PC-9 (cell line): ENCODE results near the gene NAGPA. TPM values are rescaled to one million over a fixed set of nuclear protein-coding genes. Genes with fewer than 3 reads are reported as not detected.

Experiments
- BruUV-seq: library from RNA; stranded (reverse); fragments of 400-500 nt; replicated peaks from 2 replicates; lab custom pipeline; 2021; lab: Mats Ljungman, UMichigan
- CTCF ChIA-PET: fragments of 300-600 bp; sonication (Branson Sonifier 250); formaldehyde crosslinking; loops from one replicate; lab custom pipeline; 2022; ENCODE audit warnings: antibody characterized with exemption; lab: Charles Lee
- POLR2A ChIA-PET: fragments of 300-600 bp; sonication (Branson Sonifier 250); formaldehyde crosslinking; loops from one replicate; lab custom pipeline; 2022; ENCODE audit warnings: antibody characterized with exemption; ENCODE audit not compliant: unreplicated experiment; lab: Charles Lee
- DNase-seq, 2 experiments: peaks; one replicate each; pipeline versions ENCODE4 v3.0.0 to v3.0.0-alpha.2; 2015 to 2022; ENCODE audit warnings: mixed read lengths in 1 of 2
- H2AFZ ChIP-seq: fragments of 200-600 bp; sonication (generic); 2 replicates; pipeline ENCODE4 v1.8.1; 2017; ENCODE audit warnings: antibody characterized with exemption
- H3F3A ChIP-seq: fragments of 200-600 bp; sonication (generic); 2 replicates; pipeline ENCODE4 v1.8.1; 2017; ENCODE audit warnings: antibody characterized with exemption, mild to moderate bottlenecking, low read depth; ENCODE audit not compliant: insufficient read depth
- H3K27ac ChIP-seq: fragments of 200-600 bp; sonication (generic); 2 replicates; pipeline ENCODE4 v1.6.1; 2016; ENCODE audit warnings: mixed run types
- H3K27me3 ChIP-seq: fragments of 200-600 bp; sonication (generic); 2 replicates; pipeline ENCODE4 v1.6.1; 2016; ENCODE audit warnings: low read depth, mixed run types; ENCODE audit not compliant: insufficient read depth
- H3K36me3 ChIP-seq: fragments of 200-600 bp; sonication (generic); 2 replicates; pipeline ENCODE4 v1.6.1; 2016; ENCODE audit warnings: low read depth, mixed run types
- H3K4me1 ChIP-seq: fragments of 200-600 bp; sonication (generic); replicated peaks from 2 replicates; pipeline ENCODE4 v1.6.1; 2016; ENCODE audit warnings: mixed run types; ENCODE audit not compliant: insufficient read depth
- H3K4me2 ChIP-seq: fragments of 200-600 bp; sonication (generic); 2 replicates; pipeline ENCODE4 v1.6.1; 2017; ENCODE audit warnings: mixed run types
- H3K4me3 ChIP-seq: fragments of 200-600 bp; sonication (generic); 2 replicates; pipeline ENCODE4 v1.6.1; 2016; ENCODE audit warnings: mixed run types
- H3K79me2 ChIP-seq: fragments of 200-600 bp; sonication (generic); 2 replicates; pipeline ENCODE4 v1.6.1; 2017; ENCODE audit warnings: low read depth, mixed run types
- H3K9me2 ChIP-seq: fragments of 200-600 bp; sonication (generic); 2 replicates; pipeline ENCODE4 v1.8.1; 2017; ENCODE audit warnings: mild to moderate bottlenecking; ENCODE audit not compliant: insufficient read depth
- H3K9me3 ChIP-seq: fragments of 200-600 bp; sonication (generic); 2 replicates; pipeline ENCODE4 v1.8.1; 2016; ENCODE audit warnings: low read depth; ENCODE audit not compliant: insufficient read depth
- H4K20me1 ChIP-seq: fragments of 200-600 bp; sonication (generic); 2 replicates; pipeline ENCODE4 v1.8.1; 2017; ENCODE audit not compliant: insufficient read depth
- CTCF ChIP-seq: fragments of 200-600 bp; sonication (generic); conservative IDR thresholded peaks from 2 replicates; pipeline ENCODE4 v1.6.1; 2017; ENCODE audit warnings: mixed run types, antibody characterized with exemption, mild to moderate bottlenecking, moderate library complexity
- EZH2 ChIP-seq: fragments of 200-600 bp; sonication (generic); IDR thresholded peaks from 2 replicates; pipeline ENCODE4 v1.8.0; 2017; ENCODE audit warnings: antibody characterized with exemption, low read depth
- intact Hi-C: fragments of 100-400 bp; cut with micrococcal nuclease; formaldehyde crosslinking; loops from one replicate; pipeline ENCODE4 v1.10.0; 2022; ENCODE audit not compliant: unreplicated experiment
- total RNA-seq: library from RNA; stranded (reverse); gene quantifications from 2 replicates; pipeline ENCODE4 v1.2.3, GENCODE V29; 2021

The NAGPA gene
- total RNA-seq, 1 experiment from 2014 or later = 20.6 TPM

- Histone ChIP-seq H3K79me2 (no peaks in the 10 kb centered on the region), H4K20me1 (no peaks in the 10 kb centered on the region), H3K27me3 (peaks cover 43% of the 10 kb centered on the region), H3F3A (no peaks in the 10 kb centered on the region), H3K4me2 (no peak overlapping the region), H3K9me2 (no peaks in the 10 kb centered on the region), H2AFZ (no peak overlapping the region), H3K27ac (no peak overlapping the region), H3K4me3 (no peak overlapping the region), H3K36me3 (no peaks in the 10 kb centered on the region), H3K4me1 (no peaks in the 10 kb centered on the region), H3K9me3 (peaks cover 4% of the 10 kb centered on the region; the same call in 1 of the 2 replicates)
- BruUV-seq = no TSS peak
- intact Hi-C loops = no loop called here
- TF ChIP-seq CTCF = no peak
- no peak for TF ChIP-seq EZH2
- DNase-seq = no peak
- ChIA-PET POLR2A (no interaction called here), CTCF (no interaction called here)
These were observed 53.0 kb downstream of the NAGPA start for GRCh38 chr16:4980691-4981090.

GRCh38 chr16:4979736-4980660 is 53.7 kb downstream of the NAGPA start:
- H3K27me3 ChIP-seq = peaks cover 43% of the 10 kb centered on the region
- CTCF ChIA-PET = interaction anchor here (0.6 kb wide), 1 partner anchor 107 kb away, joined by 11 read pairs; no protein-coding TSS in a partner anchor
- peaks cover 4% of the 10 kb centered on the region; the same call in 1 of the 2 replicates for H3K9me3 ChIP-seq
- no peaks in the 10 kb centered on the region for H3K4me1 ChIP-seq
- H3K9me2 ChIP-seq = no peaks in the 10 kb centered on the region
- H3K4me2 ChIP-seq = no peak overlapping the region
- H3F3A ChIP-seq = no peaks in the 10 kb centered on the region
- no TSS peak for BruUV-seq
- no peak overlapping the region for H3K4me3 ChIP-seq
- intact Hi-C loops = no loop called here
- no peak for TF ChIP-seq EZH2
- TF ChIP-seq CTCF = no peak
- no peak overlapping the region for H2AFZ ChIP-seq
- H4K20me1 ChIP-seq = no peaks in the 10 kb centered on the region
- H3K79me2 ChIP-seq = no peaks in the 10 kb centered on the region
- no peak overlapping the region for H3K27ac ChIP-seq
- H3K36me3 ChIP-seq = no peaks in the 10 kb centered on the region
- DNase-seq = no peak
- POLR2A ChIA-PET = no interaction called here

GRCh38 chr16:4979164-4979563 is 54.6 kb downstream of the NAGPA start:
- H3K79me2 ChIP-seq = no peaks in the 10 kb centered on the region
- H3K27me3 ChIP-seq = peaks cover 46% of the 10 kb centered on the region
- CTCF ChIA-PET = interaction anchor here (0.6 kb wide), 1 partner anchor 108 kb away, joined by 11 read pairs; no protein-coding TSS in a partner anchor
- H3K4me1 ChIP-seq = no peaks in the 10 kb centered on the region
- POLR2A ChIA-PET = no interaction called here
- H3K27ac ChIP-seq = no peak overlapping the region
- H3K36me3 ChIP-seq = no peaks in the 10 kb centered on the region
- no peak for DNase-seq
- H3F3A ChIP-seq = no peaks in the 10 kb centered on the region
- intact Hi-C loops = no loop called here
- H3K4me2 ChIP-seq = no peak overlapping the region
- H3K9me2 ChIP-seq = no peaks in the 10 kb centered on the region
- no TSS peak for BruUV-seq
- H2AFZ ChIP-seq = no peak overlapping the region
- TF ChIP-seq EZH2 = no peak
- no peak for TF ChIP-seq CTCF
- H4K20me1 ChIP-seq = no peaks in the 10 kb centered on the region
- peaks cover under 1% of the 10 kb centered on the region; the same call in 1 of the 2 replicates for H3K9me3 ChIP-seq
- H3K4me3 ChIP-seq = no peak overlapping the region
